ENCODE results near the gene ARF6.
"Not testable (repeated sequence)": the region's sequence is repeated elsewhere in the genome, so short reads cannot be mapped to it uniquely, and the experiment has no call there.

The ARF6 gene

DNA sequence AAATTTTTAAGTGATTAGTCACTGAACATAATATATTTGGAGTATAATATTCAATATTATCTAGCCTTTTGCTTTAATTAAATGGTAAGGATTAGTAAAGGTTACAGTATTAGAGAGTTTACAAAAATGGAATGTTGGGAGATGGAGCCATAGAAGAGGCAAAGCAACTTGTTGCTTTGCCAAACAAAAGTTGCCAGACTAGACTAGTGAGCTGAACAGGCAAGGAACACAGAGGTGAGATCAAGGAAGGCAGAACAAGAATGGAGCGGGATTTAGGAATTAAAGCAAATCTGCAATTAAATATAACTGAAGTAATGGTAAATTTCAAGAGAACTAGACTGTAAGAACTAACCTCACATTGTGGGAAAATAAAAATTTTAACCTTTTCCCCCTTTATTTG is 5.1 kb downstream of the ARF6 start:
- no peak overlapping the region for H3K27ac ChIP-seq
- DNase-seq, result no peak

DNA sequence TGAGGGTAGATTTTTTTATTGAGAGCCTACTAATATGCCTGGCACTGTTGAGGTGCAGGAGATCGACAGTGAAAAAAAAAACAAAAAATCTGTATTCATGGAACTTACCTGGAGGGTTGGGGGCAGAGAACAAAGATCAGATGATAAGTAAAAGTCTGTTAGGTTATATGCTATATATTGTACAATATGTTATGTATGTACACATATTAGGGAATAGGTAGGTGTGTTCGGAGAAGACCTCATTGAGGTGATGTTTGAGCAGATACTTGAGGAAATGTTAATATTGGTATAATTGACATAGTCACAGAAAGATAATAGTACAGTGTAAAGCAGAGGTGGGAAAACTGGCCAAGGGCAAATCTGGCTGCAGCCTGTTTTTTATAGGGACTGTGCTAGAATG is 5.6 kb downstream of the ARF6 start:
- Histone ChIP-seq H3K27ac (no peak overlapping the region), H3K36me3 (peaks cover 0 to 18% (median 4%) of the 10 kb centered on the region in 3 donors)
- TF ChIP-seq CTCF (IDR thresholded peaks at IDR 0.05), result no peak

More for the DNA sequence above, 5.1 kb downstream of the ARF6 start:
- no peaks in the 10 kb centered on the region for H3K27me3 ChIP-seq
- peaks cover 0 to 18% (median 4%) of the 10 kb centered on the region in 3 donors for H3K36me3 ChIP-seq
- no peak for TF ChIP-seq CTCF (IDR thresholded peaks at IDR 0.05)
- intact Hi-C loops (cut with DNase I; ENCODE audit: low total_unique reads), result no loop called here
- no peaks in the 10 kb centered on the region for H3K9me3 ChIP-seq
- H3K4me3 ChIP-seq, result no peak overlapping the region
- peaks cover 0 to 57% (median 25%) of the 10 kb centered on the region in 4 donors for H3K4me1 ChIP-seq

DNA sequence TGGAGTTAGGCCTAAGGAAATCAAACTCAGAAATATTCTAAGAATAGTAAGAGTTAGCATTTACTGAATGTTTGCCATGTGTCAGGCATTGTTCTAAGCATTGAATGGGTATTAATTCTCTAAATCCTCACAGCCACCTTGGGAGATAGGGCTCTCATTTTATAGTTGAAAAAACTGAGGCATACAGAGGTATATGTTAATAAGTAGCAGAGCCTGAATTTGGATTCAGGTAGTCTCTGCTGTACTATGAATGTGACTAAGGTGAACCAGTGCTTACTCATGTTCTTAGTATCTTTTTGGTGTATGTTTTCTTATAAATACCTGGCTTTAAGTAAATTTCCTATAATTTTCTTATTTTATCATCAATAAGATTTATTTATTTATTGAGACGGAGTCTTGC is 8.1 kb downstream of the ARF6 start:
- H3K4me1 ChIP-seq, result peaks cover 0 to 36% (median 17%) of the 10 kb centered on the region in 4 donors
- DNase-seq, result no peak
- no peaks in the 10 kb centered on the region for H3K36me3 ChIP-seq
- no peak overlapping the region for H3K4me3 ChIP-seq
- H3K27me3 ChIP-seq, result no peaks in the 10 kb centered on the region
- intact Hi-C loops (cut with DNase I; ENCODE audit: low total_unique reads), result no loop called here
- TF ChIP-seq CTCF (IDR thresholded peaks at IDR 0.05), result no peak
- H3K27ac ChIP-seq, result no peak overlapping the region
- H3K9me3 ChIP-seq, result no peaks in the 10 kb centered on the region

More for the DNA sequence above, 5.6 kb downstream of the ARF6 start:
- H3K27me3 ChIP-seq, result no peaks in the 10 kb centered on the region
- no peaks in the 10 kb centered on the region for H3K9me3 ChIP-seq
- no peak for DNase-seq
- H3K4me1 ChIP-seq, result peaks cover 0 to 57% (median 25%) of the 10 kb centered on the region in 4 donors
- intact Hi-C loops (cut with DNase I; ENCODE audit: low total_unique reads), result no loop called here
- H3K4me3 ChIP-seq, result no peak overlapping the region

- H3K27ac ChIP-seq; H3K4me3 ChIP-seq; DNase-seq; H3K9me3 ChIP-seq; H3K27me3 ChIP-seq; H3K36me3 ChIP-seq; intact Hi-C loops (cut with DNase I; ENCODE audit: low total_unique reads): not testable (repeated sequence)
- H3K4me1 ChIP-seq, result peaks cover 0 to 18% (median 8%) of the 10 kb centered on the region in 4 donors
These were observed 9.9 kb downstream of the ARF6 start for GRCh38 chr14:49902679-49903246.

DNA sequence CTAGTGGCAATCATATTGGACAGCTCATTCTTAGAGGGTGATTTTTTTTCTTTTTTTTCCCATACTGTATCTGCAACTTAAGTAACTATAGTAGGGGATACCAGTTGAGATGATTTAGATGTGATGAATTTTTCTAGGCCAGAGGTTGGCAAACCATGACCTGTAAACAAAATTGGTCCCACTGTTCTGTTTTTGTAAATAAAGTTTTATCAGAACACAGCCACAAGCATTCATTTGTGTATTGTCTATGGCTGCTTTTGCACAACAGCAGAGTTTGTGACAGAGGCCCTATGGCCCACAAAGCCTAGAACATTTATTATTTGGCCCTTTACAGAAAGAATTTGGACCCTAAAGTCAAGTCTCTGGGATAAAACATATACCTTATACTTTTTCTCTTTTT is 11.4 kb downstream of the ARF6 start:
- intact Hi-C loops (cut with DNase I; ENCODE audit: low total_unique reads), result no loop called here
- no peak for DNase-seq
- Histone ChIP-seq H3K4me1 (peaks cover 0 to 7% (median 2%) of the 10 kb centered on the region in 4 donors), H3K36me3 (no peaks in the 10 kb centered on the region), H3K9me3 (no peaks in the 10 kb centered on the region), H3K4me3 (no peak overlapping the region), H3K27ac (no peak overlapping the region), H3K27me3 (no peaks in the 10 kb centered on the region)
- TF ChIP-seq CTCF (IDR thresholded peaks at IDR 0.05), result no peak

DNA sequence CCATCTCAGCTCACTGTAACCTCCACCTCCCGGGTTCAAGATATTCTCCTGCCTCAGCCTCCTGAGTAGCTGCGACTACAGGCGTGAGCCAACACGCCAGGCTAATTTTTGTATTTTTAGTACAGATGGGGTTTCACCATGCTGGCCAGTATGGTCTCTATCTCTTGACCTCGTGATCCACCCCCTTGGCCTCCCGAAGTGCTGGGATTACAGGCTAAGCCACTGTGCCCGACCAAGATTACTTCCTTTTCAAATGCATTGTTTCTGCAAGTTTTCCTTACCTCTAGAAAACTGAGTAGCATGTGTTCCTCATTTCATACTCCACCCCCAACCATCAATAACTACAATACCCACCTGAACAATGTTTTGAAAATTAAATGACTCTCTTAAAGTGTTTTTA is 13.1 kb downstream of the ARF6 start:
- H3K27ac ChIP-seq, result no peak overlapping the region
- intact Hi-C loops (cut with DNase I; ENCODE audit: low total_unique reads), result no loop called here

More for the DNA sequence above, 13.1 kb downstream of the ARF6 start:
- DNase-seq, result no peak
- Histone ChIP-seq H3K4me3 (no peak overlapping the region), H3K9me3 (no peaks in the 10 kb centered on the region), H3K36me3 (no peaks in the 10 kb centered on the region), H3K4me1 (peaks cover 0 to 4% (median 2%) of the 10 kb centered on the region in 4 donors), H3K27me3 (no peaks in the 10 kb centered on the region)
- TF ChIP-seq CTCF (IDR thresholded peaks at IDR 0.05), result no peak

Data from tibial artery (tissue), 4 donors.